UCSD-AML1 (cell line): ENCODE data around the gene XPO5.
A peak's percentile ranks its signal among the peaks of the same experiment; 100 is the strongest.
"Not testable (repeated sequence)": the region's sequence is repeated elsewhere in the genome, so short reads cannot be mapped to it uniquely, and the experiment has no call there.

Experiments used
- DNase-seq: peaks from one replicate; lab custom pipeline; 2025; ENCODE audit not compliant: unreplicated experiment; lab: John Stamatoyannopoulos, UW

The XPO5 gene

GRCh38 chr6:43584892-43585570 lies 9.2 kb upstream of the XPO5 start:
- DNase-seq, result no peak

- DNase-seq, result no peak
These were observed 7.1 kb upstream of the XPO5 start for GRCh38 chr6:43582911-43583310.

- no peak for DNase-seq
These were observed 3.3 kb upstream of the XPO5 start for GRCh38 chr6:43579171-43579570.

GRCh38 chr6:43578748-43579147 lies 2.9 kb upstream of the XPO5 start:
- DNase-seq, result no peak

- DNase-seq, result peak; percentile 59
These were observed 600 bp downstream of the XPO5 start for GRCh38 chr6:43575105-43575771.

GRCh38 chr6:43572015-43572414 lies 3.8 kb downstream of the XPO5 start:
- no peak for DNase-seq

- no peak for DNase-seq
These were observed 4.9 kb downstream of the XPO5 start for GRCh38 chr6:43570876-43571441.

GRCh38 chr6:43559328-43559727 lies 16.5 kb downstream of the XPO5 start:
- no peak for DNase-seq

GRCh38 chr6:43557620-43558019 lies 18.2 kb downstream of the XPO5 start:
- not testable (repeated sequence) for DNase-seq

- DNase-seq, result no peak
These were observed 28.6 kb downstream of the XPO5 start for GRCh38 chr6:43547222-43547621.

GRCh38 chr6:43544461-43544860 lies 31.4 kb downstream of the XPO5 start:
- no peak for DNase-seq

GRCh38 chr6:43541774-43542471 lies 33.9 kb downstream of the XPO5 start:
- no peak for DNase-seq

GRCh38 chr6:43540507-43540906 lies 35.3 kb downstream of the XPO5 start:
- DNase-seq, result no peak

GRCh38 chr6:43539409-43539808 lies 36.4 kb downstream of the XPO5 start:
- DNase-seq, result not testable (repeated sequence)

GRCh38 chr6:43538986-43539385 lies 36.9 kb downstream of the XPO5 start:
- DNase-seq, result not testable (repeated sequence)

GRCh38 chr6:43532201-43532600 lies 43.6 kb downstream of the XPO5 start:
- no peak for DNase-seq

- no peak for DNase-seq
These were observed 51.3 kb downstream of the XPO5 start for GRCh38 chr6:43524483-43524961.

GRCh38 chr6:43523284-43523683 lies 52.6 kb downstream of the XPO5 start:
- no peak for DNase-seq

- DNase-seq, result no peak
These were observed 53.1 kb downstream of the XPO5 start for GRCh38 chr6:43522547-43523261.

GRCh38 chr6:43521836-43522235 lies 54.0 kb downstream of the XPO5 start:
- DNase-seq, result no peak

GRCh38 chr6:43520097-43520496 lies 55.7 kb downstream of the XPO5 start:
- DNase-seq, result no peak
